K562 (cell line): ENCODE results near the gene SRSF5. TPM values are rescaled to one million over a fixed set of nuclear protein-coding genes. Genes with fewer than 3 reads are reported as not detected.

Experiments used
- BRF1 ChIP-seq: IDR thresholded peaks from 3 replicates; pipeline ENCODE4 v1.6.1; 2011; ENCODE audit warnings: borderline replicate concordance, mild to moderate bottlenecking; ENCODE audit not compliant: insufficient read length; ENCODE audit errors: extremely low read depth
- DIDO1 ChIP-seq: fragments of 450-650 bp; IDR thresholded peaks from 2 replicates; pipeline ENCODE4 v1.6.1; 2016; ENCODE audit warnings: low read depth, missing biosample characterization, missing genetic modification characterization
- GMEB1 ChIP-seq: fragments of 250-450 bp; sonication (Bioruptor Pico); IDR thresholded peaks from 2 replicates; pipeline ENCODE4 v1.4.0; 2020; ENCODE audit warnings: mild to moderate bottlenecking
- KLF13 ChIP-seq: fragments of 450-650 bp; IDR thresholded peaks from 2 replicates; pipeline ENCODE4 v1.6.1; 2016; ENCODE audit warnings: missing genetic modification characterization, low read depth, mild to moderate bottlenecking, missing compliant biosample characterization, moderate library complexity, borderline replicate concordance
- NCOA6 ChIP-seq: fragments of 450-650 bp; IDR thresholded peaks from 2 replicates; pipeline ENCODE4 v1.6.1; 2017; ENCODE audit warnings: mild to moderate bottlenecking
- NFATC3 ChIP-seq: fragments of 450-650 bp; IDR thresholded peaks from 2 replicates; pipeline ENCODE4 v1.6.1; 2017; ENCODE audit warnings: mild to moderate bottlenecking
- RBFOX2 ChIP-seq: fragments of 200-400 bp; formaldehyde crosslinking; IDR thresholded peaks from 2 replicates; pipeline ENCODE4 v1.6.1; 2017; ENCODE audit warnings: low read depth, mild to moderate bottlenecking, low read length, moderate library complexity
- RBM39 ChIP-seq: fragments of 200-400 bp; formaldehyde crosslinking; optimal IDR thresholded peaks from 2 replicates; pipeline ENCODE3; 2018; ENCODE audit warnings: low read depth, low read length
- RHOXF2B ChIP-seq: fragments of 250-450 bp; sonication (Bioruptor Pico); conservative IDR thresholded peaks from 2 replicates; pipeline ENCODE4 v1.5.1; 2021
- SIN3A ChIP-seq, 2 experiments: fragments of 150-350 bp in 1 of 2; IDR thresholded peaks; 2 replicates each; pipeline ENCODE4 v1.6.1; 2011 to 2016; ENCODE audit warnings: borderline replicate concordance in 2 of 2, low read depth in 2 of 2, low read length in 2 of 2, mild to moderate bottlenecking in 2 of 2, moderate library complexity in 2 of 2; ENCODE audit not compliant: control insufficient read depth in 1 of 2
- SMARCE1 ChIP-seq: fragments of 450-650 bp; IDR thresholded peaks from 2 replicates; pipeline ENCODE4 v1.7.1; 2016; ENCODE audit warnings: mild to moderate bottlenecking
- TEAD1 ChIP-seq, 2 experiments: fragments of 450-650 bp in 1 of 2; sonication (generic) in 1 of 2; formaldehyde crosslinking; IDR thresholded peaks; 2 replicates each; pipeline versions ENCODE4 v1.4.0 to v1.8.0; 2020 to 2022; ENCODE audit warnings: mild to moderate bottlenecking in 2 of 2, missing genetic modification reagents in 1 of 2
- ZNF212 ChIP-seq: fragments of 450-650 bp; formaldehyde crosslinking; IDR thresholded peaks from 2 replicates; pipeline ENCODE4 v1.4.0; 2020; ENCODE audit warnings: mild to moderate bottlenecking
- ZNF436 ChIP-seq: fragments of 250-450, 450-650 bp; sonication (Bioruptor Pico); formaldehyde crosslinking; IDR thresholded peaks from 2 replicates; pipeline ENCODE4 v1.7.0; 2020; ENCODE audit warnings: mild to moderate bottlenecking
- ZNF699 ChIP-seq: fragments of 250-450 bp; sonication (Bioruptor Pico); IDR thresholded peaks from 2 replicates; pipeline ENCODE4 v1.8.0; 2021; ENCODE audit warnings: mild to moderate bottlenecking, moderate library complexity; ENCODE audit not compliant: insufficient replicate concordance
- ZZZ3 ChIP-seq: fragments of 450-650 bp; IDR thresholded peaks from 2 replicates; pipeline ENCODE4 v1.6.1; 2016; ENCODE audit warnings: antibody characterized with exemption, mild to moderate bottlenecking, moderate library complexity
- polyA plus RNA-seq, 8 experiments: library from polyadenylated mRNA; depleted of rRNA in 4 of 8; stranded (reverse) in 5 of 8; unstranded in 3 of 8; fragments of >200 nt; fragmentation: Nextera tagmentation in 2 of 8; fragmentation: Illumina TruSeq in 1 of 8; extraction: Ambion mirVana in 2 of 8; extraction: Trizol in 1 of 8; gene quantifications; 2 replicates each; pipeline versions ENCODE4 v1.2.1 to v1.2.3, GENCODE V29; 2011 to 2014; ENCODE audit warnings: inconsistent platforms in 1 of 8, missing spikeins in 1 of 8
- total RNA-seq, 7 experiments: library from RNA; depleted of rRNA in 6 of 7; stranded (reverse); fragments of >200 nt in 6 of 7; fragmentation: Illumina TruSeq in 2 of 7; extraction: Trizol in 2 of 7; gene quantifications; 2 replicates each; pipeline versions ENCODE4 v1.2.1 to v1.2.3, GENCODE V29; 2011 to 2021; ENCODE audit warnings: low replicate concordance in 1 of 7
- TF ChIP-seq, protein P1 (sequence below): fragments of 250-450 bp; sonication (Bioruptor Pico); IDR thresholded peaks from 2 replicates; pipeline ENCODE4 v1.5.0; 2021
- TF ChIP-seq, protein P2 (sequence below): IDR thresholded peaks from 2 replicates; pipeline ENCODE4 v1.6.1; 2016; ENCODE audit warnings: missing genetic modification characterization, missing compliant biosample characterization
- TF ChIP-seq, protein P3 (sequence below): sonication (generic); formaldehyde crosslinking; IDR thresholded peaks from 2 replicates; pipeline ENCODE4 v1.8.0; 2022; ENCODE audit warnings: missing genetic modification reagents, mild to moderate bottlenecking, borderline replicate concordance
- TF ChIP-seq, protein P4 (sequence below): sonication (generic); formaldehyde crosslinking; IDR thresholded peaks from 2 replicates; pipeline ENCODE4 v1.8.0; 2022; ENCODE audit warnings: mild to moderate bottlenecking, low read depth, missing genetic modification reagents

The SRSF5 gene
- total and polyA plus RNA-seq, 9 of the 15 experiments (the other 6 are each of a cell fraction or from before 2014, with no cell fraction given): 108 to 460 (median 212) TPM

GRCh38 chr14:69726761-69727511, 40.0 kb upstream of the SRSF5 start (continued):
- TF ChIP-seq RBFOX2 (peak; percentile 58), BRF1 (no peak), RHOXF2B (CRISPR knock-in tag) (no peak), ZNF436 (CRISPR knock-in tag) (no peak), ZNF212 (CRISPR knock-in tag) (no peak), TEAD1 (CRISPR knock-in tag; IDR thresholded peaks at IDR 0.05) (no peak), GMEB1 (no peak), SIN3A (IDR thresholded peaks at IDR 0.05; ENCODE audit: borderline replicate concordance in 2 of 2, control insufficient read depth in 1 of 2, low read depth in 2 of 2, low read length in 2 of 2) (no peak), KLF13 (tag) (peak; percentile 29; the same call in 1 of the 2 replicates), SMARCE1 (no peak), ZNF699 (CRISPR knock-in tag) (no peak), RBM39 (no peak), ZZZ3 (no peak), DIDO1 (tag) (no peak), NCOA6 (no peak), NFATC3 (no peak)
- TF ChIP-seq, protein P1, sequence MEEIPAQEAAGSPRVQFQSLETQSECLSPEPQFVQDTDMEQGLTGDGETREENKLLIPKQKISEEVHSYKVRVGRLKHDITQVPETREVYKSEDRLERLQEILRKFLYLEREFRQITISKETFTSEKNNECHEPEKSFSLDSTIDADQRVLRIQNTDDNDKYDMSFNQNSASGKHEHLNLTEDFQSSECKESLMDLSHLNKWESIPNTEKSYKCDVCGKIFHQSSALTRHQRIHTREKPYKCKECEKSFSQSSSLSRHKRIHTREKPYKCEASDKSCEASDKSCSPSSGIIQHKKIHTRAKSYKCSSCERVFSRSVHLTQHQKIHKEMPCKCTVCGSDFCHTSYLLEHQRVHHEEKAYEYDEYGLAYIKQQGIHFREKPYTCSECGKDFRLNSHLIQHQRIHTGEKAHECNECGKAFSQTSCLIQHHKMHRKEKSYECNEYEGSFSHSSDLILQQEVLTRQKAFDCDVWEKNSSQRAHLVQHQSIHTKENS (CRISPR knock-in tag): no peak
- TF ChIP-seq, protein P2, sequence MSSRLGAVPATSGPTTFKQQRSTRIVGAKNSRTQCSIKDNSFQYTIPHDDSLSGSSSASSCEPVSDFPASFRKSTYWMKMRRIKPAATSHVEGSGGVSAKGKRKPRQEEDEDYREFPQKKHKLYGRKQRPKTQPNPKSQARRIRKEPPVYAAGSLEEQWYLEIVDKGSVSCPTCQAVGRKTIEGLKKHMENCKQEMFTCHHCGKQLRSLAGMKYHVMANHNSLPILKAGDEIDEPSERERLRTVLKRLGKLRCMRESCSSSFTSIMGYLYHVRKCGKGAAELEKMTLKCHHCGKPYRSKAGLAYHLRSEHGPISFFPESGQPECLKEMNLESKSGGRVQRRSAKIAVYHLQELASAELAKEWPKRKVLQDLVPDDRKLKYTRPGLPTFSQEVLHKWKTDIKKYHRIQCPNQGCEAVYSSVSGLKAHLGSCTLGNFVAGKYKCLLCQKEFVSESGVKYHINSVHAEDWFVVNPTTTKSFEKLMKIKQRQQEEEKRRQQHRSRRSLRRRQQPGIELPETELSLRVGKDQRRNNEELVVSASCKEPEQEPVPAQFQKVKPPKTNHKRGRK (tag): no peak
- TF ChIP-seq, protein P3, sequence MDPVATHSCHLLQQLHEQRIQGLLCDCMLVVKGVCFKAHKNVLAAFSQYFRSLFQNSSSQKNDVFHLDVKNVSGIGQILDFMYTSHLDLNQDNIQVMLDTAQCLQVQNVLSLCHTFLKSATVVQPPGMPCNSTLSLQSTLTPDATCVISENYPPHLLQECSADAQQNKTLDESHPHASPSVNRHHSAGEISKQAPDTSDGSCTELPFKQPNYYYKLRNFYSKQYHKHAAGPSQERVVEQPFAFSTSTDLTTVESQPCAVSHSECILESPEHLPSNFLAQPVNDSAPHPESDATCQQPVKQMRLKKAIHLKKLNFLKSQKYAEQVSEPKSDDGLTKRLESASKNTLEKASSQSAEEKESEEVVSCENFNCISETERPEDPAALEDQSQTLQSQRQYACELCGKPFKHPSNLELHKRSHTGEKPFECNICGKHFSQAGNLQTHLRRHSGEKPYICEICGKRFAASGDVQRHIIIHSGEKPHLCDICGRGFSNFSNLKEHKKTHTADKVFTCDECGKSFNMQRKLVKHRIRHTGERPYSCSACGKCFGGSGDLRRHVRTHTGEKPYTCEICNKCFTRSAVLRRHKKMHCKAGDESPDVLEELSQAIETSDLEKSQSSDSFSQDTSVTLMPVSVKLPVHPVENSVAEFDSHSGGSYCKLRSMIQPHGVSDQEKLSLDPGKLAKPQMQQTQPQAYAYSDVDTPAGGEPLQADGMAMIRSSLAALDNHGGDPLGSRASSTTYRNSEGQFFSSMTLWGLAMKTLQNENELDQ (CRISPR knock-in tag): no peak
- TF ChIP-seq, protein P4, sequence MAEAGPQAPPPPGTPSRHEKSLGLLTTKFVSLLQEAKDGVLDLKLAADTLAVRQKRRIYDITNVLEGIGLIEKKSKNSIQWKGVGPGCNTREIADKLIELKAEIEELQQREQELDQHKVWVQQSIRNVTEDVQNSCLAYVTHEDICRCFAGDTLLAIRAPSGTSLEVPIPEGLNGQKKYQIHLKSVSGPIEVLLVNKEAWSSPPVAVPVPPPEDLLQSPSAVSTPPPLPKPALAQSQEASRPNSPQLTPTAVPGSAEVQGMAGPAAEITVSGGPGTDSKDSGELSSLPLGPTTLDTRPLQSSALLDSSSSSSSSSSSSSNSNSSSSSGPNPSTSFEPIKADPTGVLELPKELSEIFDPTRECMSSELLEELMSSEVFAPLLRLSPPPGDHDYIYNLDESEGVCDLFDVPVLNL (CRISPR knock-in tag): no peak
